ENCODE measurements around the gene GNB1L. TPM values are rescaled to one million over a fixed set of nuclear protein-coding genes. Genes with fewer than 3 reads are reported as not detected.

Gene GNB1L
- total RNA-seq, 1 donor from 2014 or later, result 6.1 TPM

DNA sequence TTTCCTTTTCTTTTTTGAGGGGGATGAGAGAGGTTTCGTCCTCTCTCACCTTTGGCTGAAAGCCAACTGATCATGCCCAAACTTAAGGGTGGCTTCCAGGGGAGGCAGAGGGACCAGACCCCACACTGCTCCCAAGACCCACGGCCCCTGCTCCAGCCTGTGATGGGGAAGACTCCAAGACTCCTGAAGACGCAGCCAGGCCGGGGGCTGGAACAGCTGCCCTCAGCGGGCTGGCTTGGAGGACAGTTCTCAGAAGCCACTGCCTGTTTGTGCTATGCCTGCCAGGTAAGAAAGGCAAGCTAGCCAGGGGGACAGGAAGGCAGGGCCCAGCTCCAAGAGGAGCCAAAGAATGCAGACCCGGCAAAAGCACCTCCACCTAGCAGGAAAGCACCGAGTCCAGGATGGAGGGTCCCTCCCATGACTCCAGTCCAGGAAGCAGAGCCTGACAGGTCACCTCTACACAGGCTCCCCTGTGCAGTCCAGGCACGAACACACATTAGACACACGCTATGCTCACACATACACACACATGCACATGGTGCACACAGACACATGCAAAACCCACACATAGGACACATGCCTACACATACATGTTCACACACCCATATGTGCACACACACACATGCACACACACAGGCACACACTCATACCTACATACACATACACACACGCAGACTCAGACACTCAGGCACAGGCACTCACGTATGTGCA lies 31.3 kb downstream of the GNB1L start:
- no peak overlapping the region for H3K4me3 Mint-ChIP-seq (ENCODE audit: unreplicated experiment)
- H3K27me3 Mint-ChIP-seq (ENCODE audit: unreplicated experiment), result no peaks in the 10 kb centered on the region
- TF ChIP-seq, protein P1, sequence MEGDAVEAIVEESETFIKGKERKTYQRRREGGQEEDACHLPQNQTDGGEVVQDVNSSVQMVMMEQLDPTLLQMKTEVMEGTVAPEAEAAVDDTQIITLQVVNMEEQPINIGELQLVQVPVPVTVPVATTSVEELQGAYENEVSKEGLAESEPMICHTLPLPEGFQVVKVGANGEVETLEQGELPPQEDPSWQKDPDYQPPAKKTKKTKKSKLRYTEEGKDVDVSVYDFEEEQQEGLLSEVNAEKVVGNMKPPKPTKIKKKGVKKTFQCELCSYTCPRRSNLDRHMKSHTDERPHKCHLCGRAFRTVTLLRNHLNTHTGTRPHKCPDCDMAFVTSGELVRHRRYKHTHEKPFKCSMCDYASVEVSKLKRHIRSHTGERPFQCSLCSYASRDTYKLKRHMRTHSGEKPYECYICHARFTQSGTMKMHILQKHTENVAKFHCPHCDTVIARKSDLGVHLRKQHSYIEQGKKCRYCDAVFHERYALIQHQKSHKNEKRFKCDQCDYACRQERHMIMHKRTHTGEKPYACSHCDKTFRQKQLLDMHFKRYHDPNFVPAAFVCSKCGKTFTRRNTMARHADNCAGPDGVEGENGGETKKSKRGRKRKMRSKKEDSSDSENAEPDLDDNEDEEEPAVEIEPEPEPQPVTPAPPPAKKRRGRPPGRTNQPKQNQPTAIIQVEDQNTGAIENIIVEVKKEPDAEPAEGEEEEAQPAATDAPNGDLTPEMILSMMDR (IDR thresholded peaks at IDR 0.05), result no peak
- H3K4me1 Mint-ChIP-seq (ENCODE audit: unreplicated experiment), result peaks cover 15% of the 10 kb centered on the region
- DNase-seq (ENCODE audit: extremely low spot score, unreplicated experiment), result peak; percentile 76
- peaks cover 2% of the 10 kb centered on the region for H3K36me3 Mint-ChIP-seq (ENCODE audit: unreplicated experiment)
- H3K27ac Mint-ChIP-seq (ENCODE audit: unreplicated experiment), result no peak overlapping the region
- H3K9me3 Mint-ChIP-seq (ENCODE audit: unreplicated experiment), result no peaks in the 10 kb centered on the region

DNA sequence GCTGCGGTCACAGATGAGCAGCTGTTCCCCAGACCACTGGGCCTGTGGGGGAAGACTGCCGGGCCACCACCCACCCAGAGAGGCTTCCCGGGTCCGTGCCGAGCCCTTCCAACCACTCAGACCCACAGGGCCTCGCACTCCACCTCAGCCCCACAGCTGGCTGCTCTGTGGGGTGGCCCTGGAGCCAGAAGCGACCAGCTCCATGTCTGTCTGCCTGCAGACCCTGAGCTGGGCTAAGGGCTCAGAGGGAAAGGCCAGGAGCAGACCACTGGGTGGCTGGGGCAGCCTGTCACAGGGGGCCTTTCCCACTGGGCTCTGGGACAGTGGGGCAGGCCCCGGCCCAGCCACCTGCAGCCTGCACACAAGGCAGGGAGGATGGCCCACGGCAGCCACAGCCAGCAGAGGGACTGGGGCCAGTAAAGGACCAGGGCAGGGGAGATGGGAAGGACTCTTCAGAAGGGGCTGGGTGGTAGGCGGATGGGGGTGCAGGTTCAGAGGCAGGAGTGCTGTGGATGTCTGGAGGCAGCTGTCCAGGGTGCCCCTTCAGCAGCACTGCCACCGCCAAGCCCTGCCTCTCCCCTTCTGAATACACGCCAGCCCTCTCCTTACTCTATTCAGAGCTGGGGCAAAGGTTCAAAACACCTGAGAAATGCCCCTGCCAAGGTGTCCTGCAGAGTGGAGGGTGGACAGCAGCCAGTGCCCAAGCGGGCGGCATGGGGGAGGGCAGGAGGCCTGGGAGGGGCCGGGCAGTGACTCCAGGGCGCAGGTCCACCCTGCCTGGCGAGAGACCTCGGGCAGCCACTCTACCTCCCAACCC lies 32.2 kb downstream of the GNB1L start:
- Mint-ChIP-seq H3K9me3 (ENCODE audit: unreplicated experiment) (no peaks in the 10 kb centered on the region), H3K27ac (ENCODE audit: unreplicated experiment) (no peak overlapping the region), H3K36me3 (ENCODE audit: unreplicated experiment) (peaks cover 2% of the 10 kb centered on the region), H3K4me3 (ENCODE audit: unreplicated experiment) (no peak overlapping the region), H3K27me3 (ENCODE audit: unreplicated experiment) (no peaks in the 10 kb centered on the region), H3K4me1 (ENCODE audit: unreplicated experiment) (peaks cover 9% of the 10 kb centered on the region)
- TF ChIP-seq, protein P1 (IDR thresholded peaks at IDR 0.05), result no peak
- peak; percentile 76 for DNase-seq (ENCODE audit: extremely low spot score, unreplicated experiment)

DNA sequence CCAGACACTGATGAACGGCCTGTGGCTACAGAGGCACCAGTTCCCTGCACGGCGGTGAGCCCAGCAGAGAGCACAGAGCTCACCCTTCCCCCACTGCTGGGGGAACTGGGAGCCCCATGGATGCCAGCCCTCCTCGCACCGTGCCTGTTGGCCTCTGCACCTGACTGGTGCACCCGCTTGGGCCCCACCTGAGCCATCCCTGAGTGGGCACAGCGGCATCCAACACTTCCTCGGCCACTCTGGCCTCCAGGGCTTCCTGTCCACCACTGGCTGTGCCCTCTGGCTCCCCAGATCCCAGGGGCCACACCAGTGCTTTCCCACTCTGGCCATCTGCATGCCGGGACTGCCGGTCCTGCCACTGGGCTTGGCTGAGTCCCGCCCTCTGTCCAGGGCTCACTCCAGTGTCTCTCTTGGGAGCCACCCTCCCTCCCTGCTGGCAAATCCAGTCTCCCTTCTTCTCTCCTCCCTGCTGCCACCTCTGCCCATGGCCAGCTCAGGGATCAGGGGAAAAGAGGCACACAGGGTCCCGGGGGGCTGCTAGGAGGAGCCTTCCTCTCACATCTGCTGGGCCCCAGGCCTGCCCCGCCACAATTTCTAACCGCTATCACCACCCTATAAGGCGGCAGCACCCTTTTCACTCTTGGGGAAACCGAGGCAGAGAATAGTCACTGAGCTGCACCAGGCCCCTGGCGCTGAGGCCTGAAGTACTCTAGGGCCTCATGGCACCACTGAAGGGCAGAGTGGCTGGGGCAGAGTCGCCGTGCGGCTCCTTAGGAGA lies 33.0 kb downstream of the GNB1L start:
- no peaks in the 10 kb centered on the region for H3K27me3 Mint-ChIP-seq (ENCODE audit: unreplicated experiment)
- peaks cover 2% of the 10 kb centered on the region for H3K36me3 Mint-ChIP-seq (ENCODE audit: unreplicated experiment)
- peak; percentile 77 for DNase-seq (ENCODE audit: extremely low spot score, unreplicated experiment)
- TF ChIP-seq, protein P1 (IDR thresholded peaks at IDR 0.05), result no peak
- H3K27ac Mint-ChIP-seq (ENCODE audit: unreplicated experiment), result no peak overlapping the region
- H3K9me3 Mint-ChIP-seq (ENCODE audit: unreplicated experiment), result no peaks in the 10 kb centered on the region
- no peak overlapping the region for H3K4me3 Mint-ChIP-seq (ENCODE audit: unreplicated experiment)
- peaks cover 2% of the 10 kb centered on the region for H3K4me1 Mint-ChIP-seq (ENCODE audit: unreplicated experiment)

DNA sequence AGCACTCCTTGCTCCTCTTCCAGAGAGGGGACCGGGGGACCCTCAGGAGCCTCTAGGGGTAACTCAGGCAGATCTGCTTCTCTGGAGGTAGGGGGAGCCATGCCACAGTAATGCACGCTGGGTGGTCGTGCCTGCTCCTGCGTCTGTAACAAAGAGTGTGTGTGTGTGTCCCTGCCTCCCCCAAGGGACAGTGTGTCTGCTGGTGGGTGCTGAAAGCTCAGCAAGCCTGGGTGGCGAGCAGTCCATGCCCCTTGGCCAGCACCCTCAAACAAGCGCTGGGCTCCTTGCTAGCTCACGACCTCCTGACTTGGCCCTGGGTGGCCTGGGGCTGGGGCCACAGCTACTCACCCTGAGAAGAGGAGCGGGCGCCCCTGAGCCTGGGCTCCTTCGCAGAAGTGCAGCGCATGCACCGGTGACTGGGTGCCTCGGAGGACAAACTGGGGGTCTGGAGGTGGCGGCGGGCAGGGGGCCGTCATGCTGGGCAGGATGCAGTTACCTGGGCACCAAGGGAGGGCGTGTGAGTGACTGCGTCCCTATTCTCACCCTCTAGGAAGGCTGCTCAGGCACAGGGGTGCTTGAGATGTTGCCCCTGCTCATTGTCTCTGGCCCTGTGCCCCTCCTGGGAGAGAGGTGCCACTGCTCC lies 33.7 kb downstream of the GNB1L start:
- TF ChIP-seq, protein P1 (IDR thresholded peaks at IDR 0.05), result peak; percentile 18
- Mint-ChIP-seq H3K4me3 (ENCODE audit: unreplicated experiment) (no peak overlapping the region), H3K9me3 (ENCODE audit: unreplicated experiment) (no peaks in the 10 kb centered on the region), H3K36me3 (ENCODE audit: unreplicated experiment) (no peaks in the 10 kb centered on the region), H3K27ac (ENCODE audit: unreplicated experiment) (no peak overlapping the region), H3K4me1 (ENCODE audit: unreplicated experiment) (peaks cover 2% of the 10 kb centered on the region), H3K27me3 (ENCODE audit: unreplicated experiment) (no peaks in the 10 kb centered on the region)
- peak; percentile 76 for DNase-seq (ENCODE audit: extremely low spot score, unreplicated experiment)
